Stomach (tissue), 4 donors: ENCODE results near the gene NEURL1B.

Experiments
- POLR2A ChIP-seq, 4 donors: fragments of 450-650 bp; IDR thresholded peaks; one replicate each; pipeline ENCODE4 v1.6.1; 2016; ENCODE audit warnings: antibody characterized with exemption in 4 of 4, control low read depth in 2 of 4, mild to moderate bottlenecking in 1 of 4, moderate library complexity in 1 of 4
- TF ChIP-seq, protein P1 (sequence below), 7 experiments: fragments of 450-650 bp in 4 of 7; fragments of 200-600 bp in 3 of 7; sonication (generic) in 3 of 7; IDR thresholded peaks; one replicate each; pipeline ENCODE4 v1.5.1; 2016 to 2019; ENCODE audit warnings: antibody characterized with exemption in 7 of 7, control low read depth in 2 of 7, mild to moderate bottlenecking in 1 of 7

DNA sequence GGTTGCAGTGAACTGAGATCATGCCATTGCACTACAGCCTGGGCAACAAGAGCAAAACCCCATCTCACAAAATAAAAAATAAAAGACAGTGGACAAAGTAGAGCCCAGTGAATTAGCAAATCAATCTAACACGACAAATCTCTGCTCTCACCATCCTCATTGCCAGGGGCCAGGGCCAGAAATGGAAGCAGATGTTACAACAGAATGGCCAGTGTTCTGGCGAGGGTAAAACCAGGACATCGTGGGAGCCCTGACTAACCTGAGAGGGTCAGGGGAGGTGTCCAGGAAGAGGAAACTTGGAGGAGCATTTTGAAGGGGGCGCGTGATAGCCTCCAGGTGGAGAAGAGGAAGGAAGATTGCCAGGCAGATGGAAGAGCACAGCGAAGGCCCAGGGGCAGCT, 58.4 kb downstream of the NEURL1B start:
- TF ChIP-seq, protein P1, sequence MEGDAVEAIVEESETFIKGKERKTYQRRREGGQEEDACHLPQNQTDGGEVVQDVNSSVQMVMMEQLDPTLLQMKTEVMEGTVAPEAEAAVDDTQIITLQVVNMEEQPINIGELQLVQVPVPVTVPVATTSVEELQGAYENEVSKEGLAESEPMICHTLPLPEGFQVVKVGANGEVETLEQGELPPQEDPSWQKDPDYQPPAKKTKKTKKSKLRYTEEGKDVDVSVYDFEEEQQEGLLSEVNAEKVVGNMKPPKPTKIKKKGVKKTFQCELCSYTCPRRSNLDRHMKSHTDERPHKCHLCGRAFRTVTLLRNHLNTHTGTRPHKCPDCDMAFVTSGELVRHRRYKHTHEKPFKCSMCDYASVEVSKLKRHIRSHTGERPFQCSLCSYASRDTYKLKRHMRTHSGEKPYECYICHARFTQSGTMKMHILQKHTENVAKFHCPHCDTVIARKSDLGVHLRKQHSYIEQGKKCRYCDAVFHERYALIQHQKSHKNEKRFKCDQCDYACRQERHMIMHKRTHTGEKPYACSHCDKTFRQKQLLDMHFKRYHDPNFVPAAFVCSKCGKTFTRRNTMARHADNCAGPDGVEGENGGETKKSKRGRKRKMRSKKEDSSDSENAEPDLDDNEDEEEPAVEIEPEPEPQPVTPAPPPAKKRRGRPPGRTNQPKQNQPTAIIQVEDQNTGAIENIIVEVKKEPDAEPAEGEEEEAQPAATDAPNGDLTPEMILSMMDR (IDR thresholded peaks at IDR 0.05), result no peak
- TF ChIP-seq POLR2A (IDR thresholded peaks at IDR 0.05), result no peak
